Psoas muscle (tissue), 8 donors: ENCODE data around the gene HIRIP3. TPM values are rescaled to one million over a fixed set of nuclear protein-coding genes. Genes with fewer than 3 reads are reported as not detected.

ENCODE experiments used
- ATAC-seq, 4 donors: fragments of 200-7000 bp; cut with Tn5 transposase; one replicate each; pipeline ENCODE4 v1.9.1; 2020; ENCODE audit warnings: moderate library complexity in 3 of 4, mild to moderate bottlenecking in 2 of 4
- DNase-seq, 2 donors: peaks; one replicate each; pipeline ENCODE4 v3.0.0-alpha.2; 2020
- H3K27ac ChIP-seq: fragments of 200-600 bp; one replicate; pipeline ENCODE4 v1.8.0; 2022
- H3K27me3 ChIP-seq, 3 donors: fragments of 200-600 bp in 1 of 3; one replicate each; pipeline versions ENCODE4 v1.6.1 to v1.8.0; 2013 to 2022; ENCODE audit warnings: low read length in 2 of 3, mild to moderate bottlenecking in 2 of 3, moderate library complexity in 1 of 3; ENCODE audit not compliant: insufficient read depth in 3 of 3
- H3K36me3 ChIP-seq, 2 donors: fragments of 200-600 bp in 1 of 2; one replicate each; pipeline versions ENCODE4 v1.6.1 to v1.8.0; 2013 to 2022; ENCODE audit warnings: low read depth in 1 of 2, mild to moderate bottlenecking in 1 of 2, moderate library complexity in 1 of 2; ENCODE audit not compliant: insufficient read depth in 1 of 2
- H3K4me1 ChIP-seq: fragments of 200-600 bp; one replicate; pipeline ENCODE4 v1.8.0; 2022
- H3K4me3 ChIP-seq: fragments of 200-600 bp; one replicate; pipeline ENCODE4 v1.8.0; 2022; ENCODE audit warnings: mild to moderate bottlenecking
- H3K9me3 ChIP-seq: fragments of 200-600 bp; one replicate; pipeline ENCODE4 v1.8.0; 2022
- WGBS, 3 donors: extraction: QIAGEN DNeasy Blood & Tissue Kit; methylation state at CpG; one replicate each; pipeline versions ENCODE4 v1.1.6 to v1.1.7; 2013; 5-methylcytosine and 5-hydroxymethylcytosine counted together
- intact Hi-C, 2 donors: fragments of 100-400 bp; cut with DNase I; formaldehyde crosslinking; loops; one replicate each; pipeline versions ENCODE4 v1.11.0 to v1.14.2; 2022
- polyA plus RNA-seq, 3 donors: library from polyadenylated mRNA; stranded (reverse); fragments of 200-250 nt; gene quantifications; one replicate each; pipeline ENCODE4 v1.2.3, GENCODE V29; 2013
- total RNA-seq, 4 donors: library from RNA; stranded (reverse); fragmentation: NEBNext Ultra II Directional in 2 of 4; extraction: Animal tissue kit (Norgen Biotek cat#: 25700) in 2 of 4; gene quantifications; one replicate each; pipeline versions ENCODE4 v1.2.1 to v1.2.4, GENCODE V29; 2021 to 2023
- TF ChIP-seq, protein P1 (sequence below): fragments of 200-600 bp; IDR thresholded peaks from one replicate; pipeline ENCODE4 v1.8.0; 2022; ENCODE audit warnings: antibody characterized with exemption
- donor health status: healthy with polysubstance abuse.
- donor health status: DM: no; HTN: no; CAD: no; lungs with moderate emphysema.
- donor health status: Bipolar disorder and iron deficiency.
- donor health status: healthy.
- donor health status: DM: yes; HTN: yes; CAD: no.
- donor health status: DM: no; HTN: no; CAD: no.
- donor health status: DM: no; HTN: no; CAD: no.
- donor health status: DM: yes; HTN: yes; CAD: no.

The HIRIP3 gene
- total and polyA plus RNA-seq, 7 donors = 18.5 to 62.5 (median 21.6) TPM

DNA sequence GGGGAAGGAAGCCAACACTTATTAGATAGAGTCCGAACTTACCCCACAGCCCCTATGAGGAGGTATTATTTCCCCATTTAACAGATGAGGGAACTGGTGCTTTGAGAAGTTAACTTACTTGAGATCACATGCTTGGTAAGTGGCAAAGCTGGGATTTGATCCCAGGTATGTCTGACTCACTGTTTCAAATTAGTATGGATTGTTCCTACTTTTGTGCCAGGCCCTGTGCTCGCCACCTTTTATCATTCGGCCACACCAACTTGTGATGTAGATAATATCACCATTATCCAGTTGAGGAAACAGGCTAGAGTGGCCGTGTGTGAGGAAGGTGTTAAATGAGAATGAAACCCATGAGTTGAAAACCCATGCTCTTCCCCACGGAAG lies 10.7 kb downstream of the HIRIP3 start:
- ATAC-seq = peak in 2 of 4 donors; percentile 58 to 63
- 68 to 82% (median 69%) methylated on average over 5 of the region's 5 CpGs for WGBS, 3 donors
- H3K9me3 ChIP-seq = no peaks in the 10 kb centered on the region
- TF ChIP-seq, protein P1, sequence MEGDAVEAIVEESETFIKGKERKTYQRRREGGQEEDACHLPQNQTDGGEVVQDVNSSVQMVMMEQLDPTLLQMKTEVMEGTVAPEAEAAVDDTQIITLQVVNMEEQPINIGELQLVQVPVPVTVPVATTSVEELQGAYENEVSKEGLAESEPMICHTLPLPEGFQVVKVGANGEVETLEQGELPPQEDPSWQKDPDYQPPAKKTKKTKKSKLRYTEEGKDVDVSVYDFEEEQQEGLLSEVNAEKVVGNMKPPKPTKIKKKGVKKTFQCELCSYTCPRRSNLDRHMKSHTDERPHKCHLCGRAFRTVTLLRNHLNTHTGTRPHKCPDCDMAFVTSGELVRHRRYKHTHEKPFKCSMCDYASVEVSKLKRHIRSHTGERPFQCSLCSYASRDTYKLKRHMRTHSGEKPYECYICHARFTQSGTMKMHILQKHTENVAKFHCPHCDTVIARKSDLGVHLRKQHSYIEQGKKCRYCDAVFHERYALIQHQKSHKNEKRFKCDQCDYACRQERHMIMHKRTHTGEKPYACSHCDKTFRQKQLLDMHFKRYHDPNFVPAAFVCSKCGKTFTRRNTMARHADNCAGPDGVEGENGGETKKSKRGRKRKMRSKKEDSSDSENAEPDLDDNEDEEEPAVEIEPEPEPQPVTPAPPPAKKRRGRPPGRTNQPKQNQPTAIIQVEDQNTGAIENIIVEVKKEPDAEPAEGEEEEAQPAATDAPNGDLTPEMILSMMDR = no peak
- DNase-seq = no peak
- H3K4me1 ChIP-seq = no peaks in the 10 kb centered on the region
- H3K27me3 ChIP-seq = no peaks in the 10 kb centered on the region
- H3K36me3 ChIP-seq = peaks cover 20 to 100% of the 10 kb centered on the region in 2 donors
- H3K4me3 ChIP-seq = no peak overlapping the region
- intact Hi-C loops = loop anchor here in 1 of 2 donors (1.0 kb wide), 1 partner anchor 9 kb away; no protein-coding TSS in a partner anchor
- H3K27ac ChIP-seq = no peak overlapping the region

DNA sequence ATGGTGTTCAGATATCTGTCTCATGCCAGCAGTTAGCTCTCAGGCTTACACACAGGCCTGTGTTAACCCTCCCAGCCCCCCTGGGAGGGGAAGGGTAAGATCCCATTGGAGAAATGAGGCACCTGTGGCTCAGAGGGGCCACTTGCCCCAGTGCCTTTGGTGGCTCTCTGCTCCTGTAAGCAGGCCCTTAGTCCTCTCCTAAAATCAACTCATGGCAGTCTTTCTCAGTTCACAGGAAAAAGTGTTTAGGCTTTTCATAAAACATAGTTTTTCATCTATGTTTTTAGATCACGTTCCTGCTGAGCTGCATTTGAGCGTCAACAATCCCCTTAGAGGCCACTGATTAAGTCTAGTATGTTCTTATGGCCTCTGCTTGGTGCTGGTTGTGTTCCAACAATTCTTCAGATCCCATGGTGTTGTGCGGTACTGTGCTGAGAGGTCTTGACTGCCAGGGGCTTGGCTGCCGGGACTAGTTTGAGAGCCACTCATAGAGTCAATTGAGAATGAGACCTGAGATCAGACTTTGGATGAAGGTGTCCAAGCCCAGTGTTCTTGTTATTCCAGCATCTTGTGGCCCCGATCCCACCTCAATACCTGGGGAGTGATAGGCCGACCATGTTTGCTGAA lies 11.2 kb downstream of the HIRIP3 start:
- DNase-seq (no peak), ATAC-seq (no peak)
- Histone ChIP-seq H3K27ac (no peak overlapping the region), H3K4me1 (no peaks in the 10 kb centered on the region), H3K27me3 (no peaks in the 10 kb centered on the region), H3K4me3 (no peak overlapping the region), H3K9me3 (no peaks in the 10 kb centered on the region), H3K36me3 (peaks cover 20 to 100% of the 10 kb centered on the region in 2 donors)
- WGBS, 3 donors = 75 to 94% (median 82%) methylated on average over 6 of the region's 6 CpGs
- intact Hi-C loops = loop anchor here in 1 of 2 donors (1.0 kb wide), 1 partner anchor 9 kb away; no protein-coding TSS in a partner anchor
- TF ChIP-seq, protein P1 = no peak

DNA sequence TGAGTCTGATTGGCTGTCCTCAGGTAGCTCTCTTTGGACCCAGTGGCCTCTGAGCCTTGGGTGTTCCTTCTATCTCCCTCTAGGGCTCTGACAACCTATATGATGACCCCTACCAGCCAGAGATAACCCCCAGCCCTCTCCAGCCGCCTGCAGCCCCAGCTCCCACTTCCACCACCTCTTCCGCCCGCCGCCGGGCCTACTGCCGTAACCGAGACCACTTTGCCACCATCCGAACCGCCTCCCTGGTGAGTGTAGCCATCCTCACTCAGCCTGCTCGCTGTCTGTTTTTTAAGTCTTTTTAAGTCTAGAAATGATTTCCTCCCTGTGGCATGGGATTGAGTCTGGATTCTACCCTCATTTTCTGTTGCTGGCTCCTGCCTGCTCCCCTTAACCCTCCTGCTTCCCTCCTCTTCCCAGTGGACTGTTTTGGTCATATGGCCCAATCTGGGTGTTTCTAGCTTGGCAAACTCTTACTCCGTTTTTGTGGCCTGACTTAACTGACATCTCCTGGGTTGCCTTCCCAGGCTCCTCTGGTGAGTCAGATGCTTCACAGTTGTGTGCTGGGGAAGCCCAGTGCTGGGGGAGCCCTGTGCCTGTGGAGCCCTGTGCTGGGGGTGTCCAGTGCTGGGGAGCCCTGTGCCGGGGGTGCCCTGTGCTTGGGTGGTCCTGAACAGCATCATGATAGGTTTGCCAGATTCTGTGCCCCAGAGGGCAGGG lies 11.8 kb downstream of the HIRIP3 start:
- H3K27ac ChIP-seq = no peak overlapping the region
- no peak for ATAC-seq
- TF ChIP-seq, protein P1 = no peak
- no peaks in the 10 kb centered on the region for H3K9me3 ChIP-seq
- DNase-seq = no peak
- H3K4me3 ChIP-seq = no peak overlapping the region
- intact Hi-C loops = loop anchor here in 1 of 2 donors (1.0 kb wide), 1 partner anchor 8 kb away; no protein-coding TSS in a partner anchor
- H3K36me3 ChIP-seq = peaks cover 20 to 100% of the 10 kb centered on the region in 2 donors
- H3K27me3 ChIP-seq = no peaks in the 10 kb centered on the region
- no peaks in the 10 kb centered on the region for H3K4me1 ChIP-seq
- 84 to 96% (median 86%) methylated on average over 12 of the region's 12 CpGs for WGBS, 3 donors

DNA sequence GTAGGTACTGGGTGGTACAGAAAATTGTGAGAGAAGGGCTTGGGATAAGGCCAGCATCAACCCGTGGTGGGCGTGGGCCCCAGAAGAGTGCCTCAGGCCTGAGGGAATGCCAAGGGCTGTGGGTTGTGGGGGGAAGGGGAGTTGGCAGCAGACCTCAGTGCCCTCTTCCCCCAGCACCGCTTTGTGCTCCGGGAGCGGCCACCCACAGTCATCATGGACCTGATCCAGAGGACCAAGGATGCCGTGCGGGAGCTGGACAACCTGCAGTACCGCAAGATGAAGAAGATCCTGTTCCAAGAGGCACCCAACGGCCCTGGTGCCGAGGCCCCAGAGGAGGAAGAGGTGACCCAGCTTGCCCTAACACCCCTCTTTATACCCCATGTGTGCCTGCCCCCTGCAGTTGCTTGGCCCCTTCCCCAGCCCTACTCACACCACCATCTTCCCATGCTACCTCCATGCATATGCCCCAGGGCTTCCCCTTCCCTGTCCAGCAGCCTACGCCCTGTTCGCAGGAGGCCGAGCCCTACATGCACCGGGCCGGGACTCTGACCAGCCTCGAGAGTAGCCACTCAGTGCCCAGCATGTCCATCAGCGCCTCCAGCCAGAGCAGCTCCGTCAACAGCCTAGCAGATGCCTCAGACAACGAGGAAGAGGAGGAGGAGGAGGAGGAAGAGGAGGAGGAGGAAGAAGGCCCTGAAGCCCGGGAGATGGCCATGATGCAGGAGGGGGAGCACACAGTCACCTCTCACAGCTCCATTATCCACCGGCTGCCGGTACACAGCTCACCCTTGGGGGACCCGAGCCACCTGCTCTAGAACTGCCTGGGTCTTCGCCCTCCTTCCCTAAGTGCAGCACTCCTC lies 12.6 kb downstream of the HIRIP3 start:
- 86 to 88% (median 86%) methylated on average over 20 to 24 of the region's 24 CpGs for whole genome bisulfite sequencing, 3 donors
- H3K36me3 ChIP-seq = peaks cover 20 to 100% of the 10 kb centered on the region in 2 donors
- intact Hi-C loops = no loop called here
- no peaks in the 10 kb centered on the region for H3K27me3 ChIP-seq
- TF ChIP-seq, protein P1 = no peak
- no peak for DNase-seq
- no peak for ATAC-seq
- no peak overlapping the region for H3K27ac ChIP-seq
- no peaks in the 10 kb centered on the region for H3K4me1 ChIP-seq
- no peak overlapping the region for H3K4me3 ChIP-seq
- no peaks in the 10 kb centered on the region for H3K9me3 ChIP-seq
